DND-41 (cell line): ENCODE measurements around the gene PPFIA1.
"Not testable (repeated sequence)": the region's sequence is repeated elsewhere in the genome, so short reads cannot be mapped to it uniquely, and the experiment has no call there.

Source experiments
- ATAC-seq: fragments of 200-7000 bp; cut with Tn5 transposase; 3 replicates; pipeline ENCODE4 v1.9.1; 2021; ENCODE audit warnings: low read depth; ENCODE audit not compliant: insufficient read depth
- DNase-seq: peaks from one replicate; pipeline ENCODE4 v3.0.0-alpha.2; 2020
- H2AFZ ChIP-seq: 2 replicates; pipeline ENCODE4 v1.6.0; 2012; ENCODE audit warnings: low read depth, low read length
- H3K27ac ChIP-seq: 2 replicates; pipeline ENCODE4 v1.5.1; 2012; ENCODE audit warnings: low read length, inconsistent platforms
- H3K27me3 ChIP-seq: fragments of 200-600 bp; sonication (generic); 2 replicates; pipeline ENCODE4 v1.6.0; 2012; ENCODE audit warnings: low read length, mild to moderate bottlenecking, inconsistent platforms; ENCODE audit not compliant: insufficient read depth, poor library complexity
- H3K36me3 ChIP-seq: 2 replicates; pipeline ENCODE4 v1.5.1; 2012; ENCODE audit warnings: low read length, inconsistent platforms; ENCODE audit not compliant: insufficient read depth
- H3K4me1 ChIP-seq: 2 replicates; pipeline ENCODE4 v1.5.1; 2012; ENCODE audit warnings: mild to moderate bottlenecking, low read length; ENCODE audit not compliant: insufficient read depth
- H3K4me2 ChIP-seq: 2 replicates; pipeline ENCODE4 v1.6.0; 2012; ENCODE audit warnings: mild to moderate bottlenecking, moderate library complexity, low read length, inconsistent platforms; ENCODE audit not compliant: insufficient read depth
- H3K4me3 ChIP-seq, 2 experiments: fragments of 200-600 bp in 1 of 2; shearing (Covaris generic) in 1 of 2; 2 replicates each; pipeline ENCODE4 v1.5.1; 2012 to 2016; ENCODE audit warnings: inconsistent platforms in 2 of 2, low read length in 2 of 2, mild to moderate bottlenecking in 2 of 2, low read depth in 1 of 2, moderate library complexity in 1 of 2
- H3K79me2 ChIP-seq: 2 replicates; pipeline ENCODE4 v1.6.0; 2012; ENCODE audit warnings: low read length, inconsistent platforms; ENCODE audit not compliant: insufficient read depth
- H3K9ac ChIP-seq: 2 replicates; pipeline ENCODE4 v1.6.0; 2012; ENCODE audit warnings: low read depth, mild to moderate bottlenecking, inconsistent platforms, low read length, moderate library complexity
- H3K9me3 ChIP-seq: 2 replicates; pipeline ENCODE4 v1.5.1; 2012; ENCODE audit warnings: low read length, moderate library complexity, mild to moderate bottlenecking, inconsistent platforms; ENCODE audit not compliant: insufficient read depth, severe bottlenecking
- H4K20me1 ChIP-seq: 2 replicates; pipeline ENCODE4 v1.6.0; 2012; ENCODE audit warnings: low read length; ENCODE audit not compliant: insufficient read depth
- EZH2 ChIP-seq: IDR thresholded peaks from 3 replicates; pipeline ENCODE4 v1.6.1; 2012; ENCODE audit warnings: borderline replicate concordance, low read depth, mild to moderate bottlenecking, moderate library complexity, low read length, inconsistent platforms; ENCODE audit not compliant: severe bottlenecking
- TF ChIP-seq, protein P1 (sequence below): IDR thresholded peaks from 2 replicates; pipeline ENCODE4 v1.5.1; 2012; ENCODE audit warnings: borderline replicate concordance, low read length, moderate library complexity, mild to moderate bottlenecking; ENCODE audit not compliant: poor library complexity, severe bottlenecking; ENCODE audit errors: extremely low read depth

Gene PPFIA1

GRCh38 chr11:70252844-70253243 lies 17.6 kb upstream of the PPFIA1 start:
- no peaks in the 10 kb centered on the region for H4K20me1 ChIP-seq
- H3K27ac ChIP-seq, result no peak overlapping the region
- H3K4me3 ChIP-seq, result no peak overlapping the region
- no peak for TF ChIP-seq EZH2
- TF ChIP-seq, protein P1, sequence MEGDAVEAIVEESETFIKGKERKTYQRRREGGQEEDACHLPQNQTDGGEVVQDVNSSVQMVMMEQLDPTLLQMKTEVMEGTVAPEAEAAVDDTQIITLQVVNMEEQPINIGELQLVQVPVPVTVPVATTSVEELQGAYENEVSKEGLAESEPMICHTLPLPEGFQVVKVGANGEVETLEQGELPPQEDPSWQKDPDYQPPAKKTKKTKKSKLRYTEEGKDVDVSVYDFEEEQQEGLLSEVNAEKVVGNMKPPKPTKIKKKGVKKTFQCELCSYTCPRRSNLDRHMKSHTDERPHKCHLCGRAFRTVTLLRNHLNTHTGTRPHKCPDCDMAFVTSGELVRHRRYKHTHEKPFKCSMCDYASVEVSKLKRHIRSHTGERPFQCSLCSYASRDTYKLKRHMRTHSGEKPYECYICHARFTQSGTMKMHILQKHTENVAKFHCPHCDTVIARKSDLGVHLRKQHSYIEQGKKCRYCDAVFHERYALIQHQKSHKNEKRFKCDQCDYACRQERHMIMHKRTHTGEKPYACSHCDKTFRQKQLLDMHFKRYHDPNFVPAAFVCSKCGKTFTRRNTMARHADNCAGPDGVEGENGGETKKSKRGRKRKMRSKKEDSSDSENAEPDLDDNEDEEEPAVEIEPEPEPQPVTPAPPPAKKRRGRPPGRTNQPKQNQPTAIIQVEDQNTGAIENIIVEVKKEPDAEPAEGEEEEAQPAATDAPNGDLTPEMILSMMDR, result no peak
- H3K9me3 ChIP-seq, result no peaks in the 10 kb centered on the region
- no peaks in the 10 kb centered on the region for H3K79me2 ChIP-seq
- H2AFZ ChIP-seq, result no peak overlapping the region
- no peak overlapping the region for H3K9ac ChIP-seq
- DNase-seq, result no peak
- no peaks in the 10 kb centered on the region for H3K4me1 ChIP-seq
- no peak overlapping the region for H3K4me2 ChIP-seq
- no peak for ATAC-seq
- no peaks in the 10 kb centered on the region for H3K27me3 ChIP-seq
- no peaks in the 10 kb centered on the region for H3K36me3 ChIP-seq

- Histone ChIP-seq H3K27ac (no peak overlapping the region), H3K9ac (no peak overlapping the region), H3K27me3 (no peaks in the 10 kb centered on the region), H3K4me2 (no peak overlapping the region), H3K4me3 (no peak overlapping the region), H3K79me2 (no peaks in the 10 kb centered on the region), H3K36me3 (no peaks in the 10 kb centered on the region), H4K20me1 (no peaks in the 10 kb centered on the region), H3K4me1 (no peaks in the 10 kb centered on the region), H2AFZ (no peak overlapping the region), H3K9me3 (no peaks in the 10 kb centered on the region)
- no peak for TF ChIP-seq EZH2
- DNase-seq (no peak), ATAC-seq (no peak)
Measured at GRCh38 chr11:70255477-70256116, 14.9 kb upstream of the PPFIA1 start.

GRCh38 chr11:70259077-70259476 lies 11.4 kb upstream of the PPFIA1 start:
- DNase-seq, H3K9me3 ChIP-seq, H2AFZ ChIP-seq, H3K79me2 ChIP-seq, H3K4me1 ChIP-seq, ATAC-seq, H4K20me1 ChIP-seq, H3K4me3 ChIP-seq, H3K36me3 ChIP-seq, H3K27ac ChIP-seq, H3K4me2 ChIP-seq, H3K9ac ChIP-seq, H3K27me3 ChIP-seq: not testable (repeated sequence)

- Histone ChIP-seq H4K20me1 (no peaks in the 10 kb centered on the region), H3K4me1 (no peaks in the 10 kb centered on the region), H3K27me3 (peaks cover 4% of the 10 kb centered on the region), H3K27ac (no peak overlapping the region), H3K9me3 (no peaks in the 10 kb centered on the region), H3K4me2 (no peak overlapping the region), H3K36me3 (no peaks in the 10 kb centered on the region), H3K9ac (no peak overlapping the region), H3K79me2 (no peaks in the 10 kb centered on the region), H3K4me3 (no peak overlapping the region), H2AFZ (no peak overlapping the region)
- ATAC-seq (no peak), DNase-seq (no peak)
- TF ChIP-seq, protein P1, result no peak
- no peak for TF ChIP-seq EZH2
Measured at GRCh38 chr11:70262951-70263350, 7.5 kb upstream of the PPFIA1 start.
